Esophagus mucosa (tissue), 1 donor: ENCODE data around the gene STRIP2. TPM values are rescaled to one million over a fixed set of nuclear protein-coding genes. Genes with fewer than 3 reads are reported as not detected.
"Not testable (repeated sequence)": the region's sequence is repeated elsewhere in the genome, so short reads cannot be mapped to it uniquely, and the experiment has no call there.

Source experiments
- ATAC-seq: fragments of 200-7000 bp; cut with Tn5 transposase; one replicate; pipeline ENCODE4 v1.9.1; 2020
- total RNA-seq: library from RNA; stranded (reverse); gene quantifications from one replicate; pipeline ENCODE4 v1.2.4, GENCODE V29; 2023
- donor health status: DM: yes; HTN: yes; CAD: no.

The STRIP2 gene
- total RNA-seq, 1 donor from 2014 or later = 3.4 TPM

GRCh38 chr7:129495987-129496386 is 61.8 kb downstream of the STRIP2 start:
- ATAC-seq = no peak

- no peak for ATAC-seq
Observed at GRCh38 chr7:129496653-129497052, 62.4 kb downstream of the STRIP2 start.

GRCh38 chr7:129497156-129497555 is 62.9 kb downstream of the STRIP2 start:
- no peak for ATAC-seq

GRCh38 chr7:129498021-129498420 is 63.8 kb downstream of the STRIP2 start:
- no peak for ATAC-seq

GRCh38 chr7:129499999-129500398 is 65.8 kb downstream of the STRIP2 start:
- ATAC-seq = no peak

GRCh38 chr7:129501760-129502707 is 67.8 kb downstream of the STRIP2 start, which contains the start of gene SMKR1:
Gene SMKR1 (plus strand): TSS chr7:129502531. CDS start chr7:129502825, 294 bp downstream.
- peak; percentile 98 for ATAC-seq

- peak; percentile 3 for ATAC-seq
Observed at GRCh38 chr7:129502708-129503685, 68.8 kb downstream of the STRIP2 start.

- ATAC-seq = no peak
Observed at GRCh38 chr7:129503725-129504124, 69.5 kb downstream of the STRIP2 start.

GRCh38 chr7:129512192-129512591 is 78.0 kb downstream of the STRIP2 start:
- ATAC-seq = no peak

GRCh38 chr7:129513546-129513945 is 79.3 kb downstream of the STRIP2 start:
- ATAC-seq = no peak

- ATAC-seq = no peak
Observed at GRCh38 chr7:129514683-129515082, 80.5 kb downstream of the STRIP2 start.

GRCh38 chr7:129515381-129515780 is 81.1 kb downstream of the STRIP2 start:
- no peak for ATAC-seq

GRCh38 chr7:129517931-129518330 is 83.7 kb downstream of the STRIP2 start:
- ATAC-seq = no peak

GRCh38 chr7:129519464-129519863 is 85.2 kb downstream of the STRIP2 start:
- ATAC-seq = no peak

- peak; percentile 36 for ATAC-seq
Observed at GRCh38 chr7:129522088-129522970, 88.1 kb downstream of the STRIP2 start.

GRCh38 chr7:129522971-129523340 is 88.7 kb downstream of the STRIP2 start:
- no peak for ATAC-seq

- ATAC-seq = no peak
Observed at GRCh38 chr7:129523924-129524323, 89.7 kb downstream of the STRIP2 start.

- ATAC-seq = not testable (repeated sequence)
Observed at GRCh38 chr7:129524405-129524804, 90.2 kb downstream of the STRIP2 start.

GRCh38 chr7:129525225-129525862 is 91.1 kb downstream of the STRIP2 start:
- no peak for ATAC-seq

- no peak for ATAC-seq
Observed at GRCh38 chr7:129529643-129530042, 95.4 kb downstream of the STRIP2 start.

GRCh38 chr7:129530795-129531391 is 96.7 kb downstream of the STRIP2 start:
- peak; percentile 94 for ATAC-seq
